22Rv1 (cell line): ENCODE data around the gene MRPL12.

Experiments
- H3K27ac ChIP-seq: fragments of 450-650 bp; 2 replicates; pipeline ENCODE4 v1.5.1; 2017
- CTCF ChIP-seq: fragments of 450-650 bp; IDR thresholded peaks from 2 replicates; pipeline ENCODE4 v1.5.1; 2017; ENCODE audit warnings: mild to moderate bottlenecking
- ZFX ChIP-seq: fragments of 450-650 bp; IDR thresholded peaks from 2 replicates; pipeline ENCODE4 v1.6.1; 2017; ENCODE audit warnings: antibody characterized with exemption, borderline replicate concordance

The MRPL12 gene

GRCh38 chr17:81702934-81703746, at the start of gene MRPL12:
Gene MRPL12, plus strand, starts transcription at chr17:81703367. Its CDS starts 135 bp downstream, at chr17:81703502.
- H3K27ac ChIP-seq = peak within 1 kb of the TSS; percentile 90
- TF ChIP-seq ZFX (no peak), CTCF (peak; percentile 16)

GRCh38 chr17:81655378-81656117, 47.6 kb upstream of the MRPL12 start:
- no peak overlapping the region for H3K27ac ChIP-seq

GRCh38 chr17:81656118-81656743, 46.9 kb upstream of the MRPL12 start, which contains the start of gene PDE6G:
Gene PDE6G, minus strand, starts transcription at chr17:81656542. Its CDS starts 3,237 bp downstream, at chr17:81653305.
- no peak within 1 kb of the TSS for H3K27ac ChIP-seq
- no peak for TF ChIP-seq ZFX

More at GRCh38 chr17:81655378-81656117, 47.6 kb upstream of the MRPL12 start:
- TF ChIP-seq CTCF (no peak), ZFX (no peak)

- no peak overlapping the region for H3K27ac ChIP-seq
- TF ChIP-seq CTCF = no peak
- no peak for TF ChIP-seq ZFX
These were observed 46.3 kb upstream of the MRPL12 start for GRCh38 chr17:81656835-81657234.

DNA sequence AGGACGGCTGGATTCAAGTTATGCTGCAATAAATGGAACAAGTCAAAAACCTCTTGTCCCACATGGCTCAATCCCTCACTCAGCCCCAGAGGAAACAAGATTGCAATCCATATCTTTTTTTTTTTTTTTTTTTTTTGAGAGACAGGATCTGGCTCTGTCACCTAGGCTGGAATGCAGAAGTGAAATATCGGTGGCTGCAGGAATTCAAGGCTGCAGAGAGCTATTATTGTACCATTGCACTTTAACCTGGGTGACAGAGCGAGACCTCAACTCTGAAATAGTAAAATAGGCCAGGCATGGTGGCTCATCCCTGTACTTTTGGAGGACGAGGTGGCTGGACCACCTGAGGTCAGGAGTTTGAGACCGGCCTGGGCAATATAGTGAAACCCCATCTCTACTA, 44.1 kb upstream of the MRPL12 start:
- peak overlapping the region; percentile 52 for H3K27ac ChIP-seq
- TF ChIP-seq ZFX (no peak), CTCF (no peak)

- peak overlapping the region; percentile 52 for H3K27ac ChIP-seq
- TF ChIP-seq ZFX = no peak
- no peak for TF ChIP-seq CTCF
These were observed 42.7 kb upstream of the MRPL12 start for GRCh38 chr17:81660441-81660840.

DNA sequence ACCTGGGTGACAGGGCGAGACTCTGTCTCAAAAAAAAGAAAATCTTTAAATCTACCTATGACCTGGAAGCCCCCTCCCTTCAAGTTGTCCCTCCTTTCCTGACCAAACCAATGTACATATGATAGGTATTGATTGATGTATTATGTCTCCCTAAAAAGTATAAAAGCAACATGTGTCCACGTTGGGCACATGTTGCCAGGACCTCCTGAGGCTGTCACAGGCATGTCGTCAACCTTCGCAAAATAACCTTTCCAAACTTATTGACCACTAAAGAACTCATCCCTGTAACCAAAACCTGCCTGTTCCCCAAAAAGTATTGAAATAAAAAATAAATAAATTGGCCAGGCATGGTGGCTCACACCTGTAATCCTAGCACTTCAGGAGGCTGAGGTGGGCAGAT, 41.2 kb upstream of the MRPL12 start:
- TF ChIP-seq CTCF = no peak
- TF ChIP-seq ZFX = no peak
- no peak overlapping the region for H3K27ac ChIP-seq
